IPS-20b (cell line): ENCODE data around the gene LAMA2.

Source experiments
- H3K27ac ChIP-seq: one replicate; pipeline ENCODE4 v1.5.1; 2013; ENCODE audit warnings: low read length
- H3K27me3 ChIP-seq: 2 replicates; pipeline ENCODE4 v1.6.1; 2013; ENCODE audit warnings: mild to moderate bottlenecking, low read length, inconsistent platforms; ENCODE audit not compliant: insufficient read depth
- H3K36me3 ChIP-seq: 2 replicates; pipeline ENCODE4 v1.6.1; 2013; ENCODE audit warnings: low read depth, mild to moderate bottlenecking, inconsistent platforms, low read length, moderate library complexity; ENCODE audit not compliant: insufficient read depth
- H3K4me1 ChIP-seq: 2 replicates; pipeline ENCODE4 v1.6.1; 2013; ENCODE audit warnings: mild to moderate bottlenecking, control low read depth, inconsistent platforms, low read length, moderate library complexity; ENCODE audit not compliant: insufficient read depth
- H3K4me3 ChIP-seq: 2 replicates; pipeline ENCODE4 v1.5.1; 2013; ENCODE audit warnings: mild to moderate bottlenecking, low read length, inconsistent platforms
- H3K9ac ChIP-seq: 2 replicates; pipeline ENCODE4 v1.6.1; 2013; ENCODE audit warnings: low read depth, mild to moderate bottlenecking, inconsistent platforms, low read length, moderate library complexity
- H3K9me3 ChIP-seq: 2 replicates; pipeline ENCODE4 v1.6.1; 2013; ENCODE audit warnings: mild to moderate bottlenecking, low read depth, low read length, inconsistent platforms; ENCODE audit not compliant: insufficient read depth

The LAMA2 gene

GRCh38 chr6:128882991-128883611, at the start of gene LAMA2:
LAMA2 (plus strand) TSS chr6:128883138; CDS start chr6:128883246, 108 bp downstream.
- H3K27ac ChIP-seq, result no peak within 1 kb of the TSS

GRCh38 chr6:128836761-128837160, 46.2 kb upstream of the LAMA2 start:
- H3K27ac ChIP-seq, result no peak overlapping the region
- no peaks in the 10 kb centered on the region for H3K9me3 ChIP-seq
- no peaks in the 10 kb centered on the region for H3K36me3 ChIP-seq
- no peaks in the 10 kb centered on the region for H3K27me3 ChIP-seq
- H3K4me3 ChIP-seq, result no peak overlapping the region
- H3K9ac ChIP-seq, result no peak overlapping the region
- no peaks in the 10 kb centered on the region for H3K4me1 ChIP-seq

More at GRCh38 chr6:128882991-128883611, at the start of gene LAMA2:
- Histone ChIP-seq H3K27me3 (peaks cover 16% of the 10 kb centered on the region; the same call in 1 of the 2 replicates), H3K9me3 (no peaks in the 10 kb centered on the region), H3K4me3 (peak within 1 kb of the TSS; percentile 82), H3K9ac (peak within 1 kb of the TSS; percentile 66), H3K4me1 (peaks cover 8% of the 10 kb centered on the region), H3K36me3 (no peaks in the 10 kb centered on the region)

GRCh38 chr6:128841518-128841917, 41.4 kb upstream of the LAMA2 start:
- no peaks in the 10 kb centered on the region for H3K4me1 ChIP-seq
- no peaks in the 10 kb centered on the region for H3K9me3 ChIP-seq

GRCh38 chr6:128844598-128844997, 38.3 kb upstream of the LAMA2 start:
- Histone ChIP-seq H3K36me3 (no peaks in the 10 kb centered on the region), H3K4me3 (no peak overlapping the region), H3K9ac (no peak overlapping the region), H3K4me1 (peaks cover 8% of the 10 kb centered on the region; the same call in 1 of the 2 replicates), H3K9me3 (no peaks in the 10 kb centered on the region), H3K27me3 (no peaks in the 10 kb centered on the region), H3K27ac (no peak overlapping the region)

More at GRCh38 chr6:128841518-128841917, 41.4 kb upstream of the LAMA2 start:
- Histone ChIP-seq H3K27ac (no peak overlapping the region), H3K9ac (no peak overlapping the region), H3K4me3 (no peak overlapping the region), H3K27me3 (no peaks in the 10 kb centered on the region), H3K36me3 (no peaks in the 10 kb centered on the region)

GRCh38 chr6:128847431-128848210, 35.3 kb upstream of the LAMA2 start:
- no peaks in the 10 kb centered on the region for H3K36me3 ChIP-seq
- H3K27ac ChIP-seq, result no peak overlapping the region
- H3K4me1 ChIP-seq, result peaks cover 8% of the 10 kb centered on the region; the same call in 1 of the 2 replicates
- no peaks in the 10 kb centered on the region for H3K27me3 ChIP-seq
- H3K4me3 ChIP-seq, result no peak overlapping the region
- no peak overlapping the region for H3K9ac ChIP-seq
- no peaks in the 10 kb centered on the region for H3K9me3 ChIP-seq

- Histone ChIP-seq H3K4me1 (peaks cover 8% of the 10 kb centered on the region; the same call in 1 of the 2 replicates), H3K27me3 (no peaks in the 10 kb centered on the region), H3K27ac (no peak overlapping the region), H3K36me3 (no peaks in the 10 kb centered on the region), H3K9me3 (no peaks in the 10 kb centered on the region), H3K9ac (no peak overlapping the region), H3K4me3 (no peak overlapping the region)
Observed at GRCh38 chr6:128848212-128848935, 34.6 kb upstream of the LAMA2 start.

- Histone ChIP-seq H3K4me1 (no peaks in the 10 kb centered on the region), H3K27ac (no peak overlapping the region), H3K36me3 (no peaks in the 10 kb centered on the region), H3K4me3 (no peak overlapping the region), H3K9ac (no peak overlapping the region), H3K9me3 (no peaks in the 10 kb centered on the region), H3K27me3 (no peaks in the 10 kb centered on the region)
Observed at GRCh38 chr6:128855581-128856085, 27.3 kb upstream of the LAMA2 start.

- Histone ChIP-seq H3K27ac (no peak overlapping the region), H3K4me3 (no peak overlapping the region), H3K4me1 (no peaks in the 10 kb centered on the region), H3K9ac (no peak overlapping the region), H3K27me3 (no peaks in the 10 kb centered on the region), H3K36me3 (no peaks in the 10 kb centered on the region), H3K9me3 (no peaks in the 10 kb centered on the region)
Observed at GRCh38 chr6:128857806-128858205, 25.1 kb upstream of the LAMA2 start.

- no peak overlapping the region for H3K4me3 ChIP-seq
- H3K4me1 ChIP-seq, result no peaks in the 10 kb centered on the region
- H3K27ac ChIP-seq, result no peak overlapping the region
- no peaks in the 10 kb centered on the region for H3K9me3 ChIP-seq
- H3K36me3 ChIP-seq, result no peaks in the 10 kb centered on the region
- no peaks in the 10 kb centered on the region for H3K27me3 ChIP-seq
- no peak overlapping the region for H3K9ac ChIP-seq
Observed at GRCh38 chr6:128860782-128861181, 22.2 kb upstream of the LAMA2 start.

GRCh38 chr6:128863983-128864382, 19.0 kb upstream of the LAMA2 start:
- no peaks in the 10 kb centered on the region for H3K36me3 ChIP-seq
- H3K27me3 ChIP-seq, result no peaks in the 10 kb centered on the region
- H3K27ac ChIP-seq, result no peak overlapping the region
- no peaks in the 10 kb centered on the region for H3K4me1 ChIP-seq
- no peak overlapping the region for H3K4me3 ChIP-seq
- H3K9ac ChIP-seq, result no peak overlapping the region
- H3K9me3 ChIP-seq, result no peaks in the 10 kb centered on the region

GRCh38 chr6:128870746-128871145, 12.2 kb upstream of the LAMA2 start:
- H3K9me3 ChIP-seq, result no peaks in the 10 kb centered on the region
- H3K27me3 ChIP-seq, result no peaks in the 10 kb centered on the region
- no peak overlapping the region for H3K27ac ChIP-seq
- no peak overlapping the region for H3K4me3 ChIP-seq
- H3K36me3 ChIP-seq, result no peaks in the 10 kb centered on the region
- H3K4me1 ChIP-seq, result no peaks in the 10 kb centered on the region
- no peak overlapping the region for H3K9ac ChIP-seq
